ENCODE results near the gene PLEKHB1.
"Not testable (repeated sequence)": the region's sequence is repeated elsewhere in the genome, so short reads cannot be mapped to it uniquely, and the experiment has no call there.

PLEKHB1 gene

DNA sequence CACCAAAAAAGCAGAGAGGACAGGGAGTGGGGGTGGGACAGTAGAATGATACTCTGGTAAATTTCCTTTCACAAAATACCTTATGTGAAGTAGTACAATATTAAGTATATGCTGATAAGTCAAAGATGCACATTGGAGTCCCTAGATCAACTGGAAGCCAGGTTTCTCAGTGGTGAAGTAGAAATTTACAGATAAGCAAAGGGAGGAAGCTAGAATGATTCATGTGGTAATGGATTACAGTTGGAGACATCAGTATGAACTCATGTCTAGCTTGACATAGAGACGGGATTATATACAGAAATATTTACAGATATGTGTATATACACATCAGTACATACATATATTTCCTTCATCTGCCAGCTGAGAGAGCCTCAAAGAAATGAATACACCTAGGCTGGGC, 21.5 kb downstream of the PLEKHB1 start:
- Histone ChIP-seq H3K27ac (ENCODE audit: low read depth, low read length, poor library complexity, severe bottlenecking) (no peak overlapping the region), H3K9me3 (ENCODE audit: low read length) (no peaks in the 10 kb centered on the region), H3K4me2 (ENCODE audit: low read length) (no peak overlapping the region), H3K4me1 (ENCODE audit: insufficient read depth, low read length, severe bottlenecking) (no peaks in the 10 kb centered on the region), H4K20me1 (ENCODE audit: insufficient read depth, low read length) (no peaks in the 10 kb centered on the region), H2AFZ (ENCODE audit: low read length) (no peak overlapping the region), H3K27me3 (ENCODE audit: insufficient read depth, low read length) (no peaks in the 10 kb centered on the region), H3K9me2 (ENCODE audit: low read depth, low read length) (no peaks in the 10 kb centered on the region), H3F3A (ENCODE audit: insufficient read depth, low read length) (no peaks in the 10 kb centered on the region), H3K36me3 (ENCODE audit: insufficient read depth, low read length) (no peaks in the 10 kb centered on the region), H3K9ac (ENCODE audit: low read length) (no peak overlapping the region), H3K4me3 (ENCODE audit: low read depth, low read length, poor library complexity, severe bottlenecking) (no peak overlapping the region), H3K79me2 (ENCODE audit: insufficient read depth, low read length) (no peaks in the 10 kb centered on the region)
- TF ChIP-seq EZH2 (IDR thresholded peaks at IDR 0.05; ENCODE audit: borderline replicate concordance, low read length) = no peak
- TF ChIP-seq, protein P1, sequence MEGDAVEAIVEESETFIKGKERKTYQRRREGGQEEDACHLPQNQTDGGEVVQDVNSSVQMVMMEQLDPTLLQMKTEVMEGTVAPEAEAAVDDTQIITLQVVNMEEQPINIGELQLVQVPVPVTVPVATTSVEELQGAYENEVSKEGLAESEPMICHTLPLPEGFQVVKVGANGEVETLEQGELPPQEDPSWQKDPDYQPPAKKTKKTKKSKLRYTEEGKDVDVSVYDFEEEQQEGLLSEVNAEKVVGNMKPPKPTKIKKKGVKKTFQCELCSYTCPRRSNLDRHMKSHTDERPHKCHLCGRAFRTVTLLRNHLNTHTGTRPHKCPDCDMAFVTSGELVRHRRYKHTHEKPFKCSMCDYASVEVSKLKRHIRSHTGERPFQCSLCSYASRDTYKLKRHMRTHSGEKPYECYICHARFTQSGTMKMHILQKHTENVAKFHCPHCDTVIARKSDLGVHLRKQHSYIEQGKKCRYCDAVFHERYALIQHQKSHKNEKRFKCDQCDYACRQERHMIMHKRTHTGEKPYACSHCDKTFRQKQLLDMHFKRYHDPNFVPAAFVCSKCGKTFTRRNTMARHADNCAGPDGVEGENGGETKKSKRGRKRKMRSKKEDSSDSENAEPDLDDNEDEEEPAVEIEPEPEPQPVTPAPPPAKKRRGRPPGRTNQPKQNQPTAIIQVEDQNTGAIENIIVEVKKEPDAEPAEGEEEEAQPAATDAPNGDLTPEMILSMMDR (IDR thresholded peaks at IDR 0.05; ENCODE audit: low read length) = no peak

DNA sequence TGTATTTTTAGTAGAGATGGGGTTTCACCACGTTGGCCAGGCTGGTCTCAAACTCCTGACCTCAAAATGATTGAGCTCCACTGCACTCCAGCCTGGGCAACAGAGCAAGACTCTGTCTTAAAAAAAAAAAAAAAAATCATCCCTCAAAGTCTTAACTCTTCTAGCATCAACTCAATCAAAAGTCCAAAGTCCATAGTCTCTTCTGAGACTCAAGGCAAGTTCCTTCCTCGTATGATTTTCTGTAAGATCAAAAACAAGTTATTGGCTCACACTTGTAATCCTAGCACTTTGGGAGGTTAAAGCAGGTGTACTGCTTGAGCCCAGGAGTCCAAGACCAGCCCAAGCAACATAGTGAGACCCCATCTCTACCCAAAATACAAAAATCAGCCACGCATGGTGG, 24.4 kb downstream of the PLEKHB1 start:
- no peak overlapping the region for H3K4me2 ChIP-seq (ENCODE audit: low read length)
- 0 out of 2 replicates have a peak, but pooled peaks cover 6% of the 10 kb centered on the region for H3K36me3 ChIP-seq (ENCODE audit: insufficient read depth, low read length)
- no peaks in the 10 kb centered on the region for H3K4me1 ChIP-seq (ENCODE audit: insufficient read depth, low read length, severe bottlenecking)
- H3K9me2 ChIP-seq (ENCODE audit: low read depth, low read length) = no peaks in the 10 kb centered on the region
- H2AFZ ChIP-seq (ENCODE audit: low read length) = no peak overlapping the region
- H3K9me3 ChIP-seq (ENCODE audit: low read length) = no peaks in the 10 kb centered on the region
- no peak overlapping the region for H3K27ac ChIP-seq (ENCODE audit: low read depth, low read length, poor library complexity, severe bottlenecking)
- no peak overlapping the region for H3K4me3 ChIP-seq (ENCODE audit: low read depth, low read length, poor library complexity, severe bottlenecking)
- no peaks in the 10 kb centered on the region for H3K79me2 ChIP-seq (ENCODE audit: insufficient read depth, low read length)
- H3F3A ChIP-seq (ENCODE audit: insufficient read depth, low read length) = no peaks in the 10 kb centered on the region
- no peaks in the 10 kb centered on the region for H4K20me1 ChIP-seq (ENCODE audit: insufficient read depth, low read length)
- no peak overlapping the region for H3K9ac ChIP-seq (ENCODE audit: low read length)
- TF ChIP-seq, protein P1 (IDR thresholded peaks at IDR 0.05; ENCODE audit: low read length) = no peak
- no peak for TF ChIP-seq EZH2 (IDR thresholded peaks at IDR 0.05; ENCODE audit: borderline replicate concordance, low read length)
- no peaks in the 10 kb centered on the region for H3K27me3 ChIP-seq (ENCODE audit: insufficient read depth, low read length)

DNA sequence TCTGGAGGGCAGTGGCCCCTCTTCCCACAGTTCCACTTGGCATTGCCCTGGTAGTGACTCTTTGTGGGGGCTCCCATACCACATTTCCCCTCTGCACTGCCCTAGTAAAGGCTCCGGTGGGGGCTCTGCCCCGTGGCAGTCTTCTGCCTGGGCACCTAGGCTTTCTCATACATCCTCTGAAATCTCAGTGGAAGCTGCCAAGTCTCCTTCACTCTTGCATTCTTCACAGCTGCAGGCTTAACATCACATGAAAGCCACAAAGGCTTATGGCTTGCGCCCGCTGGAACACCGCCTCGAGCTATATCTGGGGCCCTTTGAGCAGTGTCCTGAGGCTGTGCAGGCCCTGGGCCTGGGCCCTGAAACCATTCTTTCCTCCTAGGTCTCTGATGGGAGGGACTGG, 25.3 kb downstream of the PLEKHB1 start:
- Histone ChIP-seq H3K9ac (ENCODE audit: low read length) (no peak overlapping the region), H2AFZ (ENCODE audit: low read length) (no peak overlapping the region), H3F3A (ENCODE audit: insufficient read depth, low read length) (no peaks in the 10 kb centered on the region), H3K36me3 (ENCODE audit: insufficient read depth, low read length) (0 out of 2 replicates have a peak, but pooled peaks cover 6% of the 10 kb centered on the region), H4K20me1 (ENCODE audit: insufficient read depth, low read length) (no peaks in the 10 kb centered on the region), H3K4me3 (ENCODE audit: low read depth, low read length, poor library complexity, severe bottlenecking) (no peak overlapping the region), H3K27ac (ENCODE audit: low read depth, low read length, poor library complexity, severe bottlenecking) (no peak overlapping the region), H3K79me2 (ENCODE audit: insufficient read depth, low read length) (no peaks in the 10 kb centered on the region), H3K9me2 (ENCODE audit: low read depth, low read length) (no peaks in the 10 kb centered on the region), H3K4me1 (ENCODE audit: insufficient read depth, low read length, severe bottlenecking) (no peaks in the 10 kb centered on the region), H3K27me3 (ENCODE audit: insufficient read depth, low read length) (no peaks in the 10 kb centered on the region), H3K4me2 (ENCODE audit: low read length) (no peak overlapping the region), H3K9me3 (ENCODE audit: low read length) (no peaks in the 10 kb centered on the region)
- TF ChIP-seq, protein P1 (IDR thresholded peaks at IDR 0.05; ENCODE audit: low read length) = no peak
- no peak for TF ChIP-seq EZH2 (IDR thresholded peaks at IDR 0.05; ENCODE audit: borderline replicate concordance, low read length)

DNA sequence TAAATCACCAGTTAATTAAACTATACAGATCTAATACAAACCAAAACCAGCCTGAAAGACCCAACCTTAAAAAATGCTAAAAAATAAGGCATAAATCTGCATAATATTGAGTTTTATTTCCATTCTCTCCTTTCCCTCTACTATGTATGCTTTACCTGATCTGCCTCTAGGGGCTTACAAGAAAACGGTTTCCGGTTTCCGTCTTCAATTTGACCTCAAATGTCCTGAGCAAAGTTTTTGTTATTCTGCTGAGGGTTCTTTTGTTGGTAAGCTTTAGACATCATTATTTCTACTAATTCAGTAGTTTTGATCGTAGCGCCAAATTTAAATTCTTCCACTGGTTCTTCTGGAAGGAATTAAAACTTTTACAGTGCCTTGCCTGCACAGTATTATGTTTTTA, 30.2 kb downstream of the PLEKHB1 start:
- not testable (repeated sequence) for H3K9me3 ChIP-seq (ENCODE audit: low read length); H3F3A ChIP-seq (ENCODE audit: insufficient read depth, low read length); H3K9me2 ChIP-seq (ENCODE audit: low read depth, low read length); H4K20me1 ChIP-seq (ENCODE audit: insufficient read depth, low read length); H3K79me2 ChIP-seq (ENCODE audit: insufficient read depth, low read length); H3K27ac ChIP-seq (ENCODE audit: low read depth, low read length, poor library complexity, severe bottlenecking); H3K27me3 ChIP-seq (ENCODE audit: insufficient read depth, low read length); H3K4me2 ChIP-seq (ENCODE audit: low read length); H3K4me3 ChIP-seq (ENCODE audit: low read depth, low read length, poor library complexity, severe bottlenecking); H2AFZ ChIP-seq (ENCODE audit: low read length); H3K4me1 ChIP-seq (ENCODE audit: insufficient read depth, low read length, severe bottlenecking); H3K9ac ChIP-seq (ENCODE audit: low read length)
- H3K36me3 ChIP-seq (ENCODE audit: insufficient read depth, low read length) = peaks cover 23% of the 10 kb centered on the region; the same call in 1 of the 2 replicates
